Stimulated activated naive CD8-positive, alpha-beta T cell treated with anti-CD3 and anti-CD28 coated beads, Interleukin-15, amount 100 ng/mL, for 72 hours (primary cell): Measurements from ENCODE around the gene SASH1.

Experiments
- ATAC-seq: fragments of 150-1000 bp; cut with Tn5 transposase; 2 replicates; pipeline ENCODE4 v1.10.0; 2021; ENCODE audit warnings: mild to moderate bottlenecking, moderate library complexity
- DNase-seq, 2 donors: peaks; one replicate each; pipeline ENCODE4 v3.0.0; 2021 to 2022
- H3K27ac Mint-ChIP-seq, 2 donors: one replicate each; pipeline ENCODE4 v1.8.0; 2022; ENCODE audit warnings: mild to moderate bottlenecking in 2 of 2, mixed read lengths in 2 of 2, moderate library complexity in 2 of 2
- H3K27me3 Mint-ChIP-seq: one replicate; pipeline ENCODE4 v1.8.0; 2022; ENCODE audit warnings: mixed read lengths
- H3K4me1 Mint-ChIP-seq: one replicate; pipeline ENCODE4 v1.8.0; 2022; ENCODE audit warnings: mild to moderate bottlenecking, mixed read lengths
- H3K4me3 Mint-ChIP-seq, 2 donors: one replicate each; pipeline ENCODE4 v1.8.0; 2022; ENCODE audit warnings: mild to moderate bottlenecking in 2 of 2, mixed read lengths in 2 of 2, moderate library complexity in 1 of 2
- H3K9me3 Mint-ChIP-seq, 2 donors: one replicate each; pipeline ENCODE4 v1.8.0; 2022; ENCODE audit warnings: mixed read lengths in 2 of 2

The SASH1 gene

GRCh38 chr6:148322704-148323103, 19.9 kb upstream of the SASH1 start:
- Mint-ChIP-seq H3K27ac (no peak overlapping the region), H3K4me3 (no peak overlapping the region), H3K4me1 (no peaks in the 10 kb centered on the region), H3K9me3 (no peaks in the 10 kb centered on the region), H3K27me3 (peaks cover 30% of the 10 kb centered on the region)
- DNase-seq (no peak), ATAC-seq (no peak)

GRCh38 chr6:148323344-148323743, 19.3 kb upstream of the SASH1 start:
- H3K4me3 Mint-ChIP-seq, result no peak overlapping the region
- no peak overlapping the region for H3K27ac Mint-ChIP-seq
- no peak for DNase-seq
- H3K27me3 Mint-ChIP-seq, result peaks cover 30% of the 10 kb centered on the region
- H3K9me3 Mint-ChIP-seq, result no peaks in the 10 kb centered on the region
- no peaks in the 10 kb centered on the region for H3K4me1 Mint-ChIP-seq
- ATAC-seq, result no peak

- no peak for DNase-seq
- H3K4me3 Mint-ChIP-seq, result no peak overlapping the region
- H3K4me1 Mint-ChIP-seq, result no peaks in the 10 kb centered on the region
- H3K9me3 Mint-ChIP-seq, result no peaks in the 10 kb centered on the region
- H3K27ac Mint-ChIP-seq, result no peak overlapping the region
- no peak for ATAC-seq
- H3K27me3 Mint-ChIP-seq, result peaks cover 34% of the 10 kb centered on the region
Measured at GRCh38 chr6:148324297-148324985, 18.2 kb upstream of the SASH1 start.

- Mint-ChIP-seq H3K4me3 (no peak overlapping the region), H3K27ac (peak overlapping the region in 1 of 2 donors; percentile 92), H3K27me3 (peaks cover 44% of the 10 kb centered on the region), H3K4me1 (no peaks in the 10 kb centered on the region), H3K9me3 (no peaks in the 10 kb centered on the region)
- DNase-seq (no peak), ATAC-seq (no peak)
Measured at GRCh38 chr6:148325316-148326068, 17.1 kb upstream of the SASH1 start.

GRCh38 chr6:148328876-148329555, 13.6 kb upstream of the SASH1 start:
- ATAC-seq, result no peak
- Mint-ChIP-seq H3K9me3 (no peaks in the 10 kb centered on the region), H3K27me3 (peaks cover 51% of the 10 kb centered on the region), H3K4me3 (no peak overlapping the region), H3K4me1 (no peaks in the 10 kb centered on the region), H3K27ac (peak overlapping the region in 1 of 2 donors; percentile 33)
- no peak for DNase-seq

GRCh38 chr6:148329596-148330381, 12.8 kb upstream of the SASH1 start:
- no peak for ATAC-seq
- DNase-seq, result no peak
- Mint-ChIP-seq H3K4me3 (no peak overlapping the region), H3K4me1 (no peaks in the 10 kb centered on the region), H3K27me3 (peaks cover 47% of the 10 kb centered on the region), H3K27ac (no peak overlapping the region), H3K9me3 (no peaks in the 10 kb centered on the region)

GRCh38 chr6:148332088-148332487, 10.6 kb upstream of the SASH1 start:
- Mint-ChIP-seq H3K27ac (no peak overlapping the region), H3K4me3 (no peak overlapping the region), H3K9me3 (no peaks in the 10 kb centered on the region), H3K27me3 (peaks cover 34% of the 10 kb centered on the region), H3K4me1 (no peaks in the 10 kb centered on the region)
- DNase-seq (no peak), ATAC-seq (no peak)

- no peak overlapping the region for H3K4me3 Mint-ChIP-seq
- H3K4me1 Mint-ChIP-seq, result peaks cover 1% of the 10 kb centered on the region
- DNase-seq, result no peak
- peaks cover 13% of the 10 kb centered on the region for H3K27me3 Mint-ChIP-seq
- H3K9me3 Mint-ChIP-seq, result no peaks in the 10 kb centered on the region
- no peak overlapping the region for H3K27ac Mint-ChIP-seq
- ATAC-seq, result no peak
Measured at GRCh38 chr6:148336901-148337300, 5.7 kb upstream of the SASH1 start.

- Mint-ChIP-seq H3K4me3 (no peak overlapping the region), H3K4me1 (peaks cover 9% of the 10 kb centered on the region), H3K9me3 (no peaks in the 10 kb centered on the region), H3K27me3 (peaks cover 32% of the 10 kb centered on the region), H3K27ac (no peak overlapping the region)
- ATAC-seq, result no peak
- no peak for DNase-seq
Measured at GRCh38 chr6:148339766-148340165, 2.9 kb upstream of the SASH1 start.

GRCh38 chr6:148340586-148341297, 1.9 kb upstream of the SASH1 start:
- no peak for DNase-seq
- H3K27ac Mint-ChIP-seq, result no peak overlapping the region
- no peaks in the 10 kb centered on the region for H3K9me3 Mint-ChIP-seq
- no peak for ATAC-seq
- peaks cover 9% of the 10 kb centered on the region for H3K4me1 Mint-ChIP-seq
- peaks cover 42% of the 10 kb centered on the region for H3K27me3 Mint-ChIP-seq
- no peak overlapping the region for H3K4me3 Mint-ChIP-seq

- no peaks in the 10 kb centered on the region for H3K9me3 Mint-ChIP-seq
- peak overlapping the region; percentile 74 to 81 for H3K4me3 Mint-ChIP-seq
- no peak overlapping the region for H3K27ac Mint-ChIP-seq
- DNase-seq (no peak), ATAC-seq (no peak)
- H3K4me1 Mint-ChIP-seq, result peaks cover 9% of the 10 kb centered on the region
- H3K27me3 Mint-ChIP-seq, result peaks cover 54% of the 10 kb centered on the region
Measured at GRCh38 chr6:148342100-148342349, 613 bp upstream of the SASH1 start.

GRCh38 chr6:148343047-148343782, 577 bp downstream of the SASH1 start:
- peaks cover 9% of the 10 kb centered on the region for H3K4me1 Mint-ChIP-seq
- peak; percentile 26 for ATAC-seq
- no peak for DNase-seq
- H3K9me3 Mint-ChIP-seq, result no peaks in the 10 kb centered on the region
- no peak overlapping the region for H3K27ac Mint-ChIP-seq
- peaks cover 65% of the 10 kb centered on the region for H3K27me3 Mint-ChIP-seq
- peak overlapping the region in 1 of 2 donors; percentile 64 for H3K4me3 Mint-ChIP-seq

GRCh38 chr6:148345176-148345575, 2.5 kb downstream of the SASH1 start:
- DNase-seq (no peak), ATAC-seq (no peak)
- no peak overlapping the region for H3K27ac Mint-ChIP-seq
- peaks cover 76% of the 10 kb centered on the region for H3K27me3 Mint-ChIP-seq
- peaks cover 9% of the 10 kb centered on the region for H3K4me1 Mint-ChIP-seq
- H3K4me3 Mint-ChIP-seq, result no peak overlapping the region
- no peaks in the 10 kb centered on the region for H3K9me3 Mint-ChIP-seq

GRCh38 chr6:148345578-148345977, 2.9 kb downstream of the SASH1 start:
- Mint-ChIP-seq H3K27me3 (peaks cover 76% of the 10 kb centered on the region), H3K9me3 (no peaks in the 10 kb centered on the region)

More at GRCh38 chr6:148345578-148345977, 2.9 kb downstream of the SASH1 start:
- DNase-seq (no peak), ATAC-seq (no peak)
- Mint-ChIP-seq H3K4me1 (peaks cover 9% of the 10 kb centered on the region), H3K4me3 (no peak overlapping the region), H3K27ac (no peak overlapping the region)
